Raji (cell line): ENCODE measurements around the gene SIT1.
A peak's percentile ranks its signal among the peaks of the same experiment; 100 is the strongest.

Experiments
- POLR2A ChIP-seq: IDR thresholded peaks from 2 replicates; pipeline ENCODE4 v1.6.1; 2011; ENCODE audit warnings: low read depth, low read length, control low read depth; ENCODE audit not compliant: insufficient read depth

SIT1 gene

GRCh38 chr9:35657546-35658136 is 6.9 kb upstream of the SIT1 start, which contains the start of gene RMRP:
TSS of gene RMRP (minus strand) at chr9:35658019.
- no peak; the same call in 1 of the 2 replicates for TF ChIP-seq POLR2A

GRCh38 chr9:35656831-35657545 is 6.3 kb upstream of the SIT1 start:
- no peak for TF ChIP-seq POLR2A

DNA sequence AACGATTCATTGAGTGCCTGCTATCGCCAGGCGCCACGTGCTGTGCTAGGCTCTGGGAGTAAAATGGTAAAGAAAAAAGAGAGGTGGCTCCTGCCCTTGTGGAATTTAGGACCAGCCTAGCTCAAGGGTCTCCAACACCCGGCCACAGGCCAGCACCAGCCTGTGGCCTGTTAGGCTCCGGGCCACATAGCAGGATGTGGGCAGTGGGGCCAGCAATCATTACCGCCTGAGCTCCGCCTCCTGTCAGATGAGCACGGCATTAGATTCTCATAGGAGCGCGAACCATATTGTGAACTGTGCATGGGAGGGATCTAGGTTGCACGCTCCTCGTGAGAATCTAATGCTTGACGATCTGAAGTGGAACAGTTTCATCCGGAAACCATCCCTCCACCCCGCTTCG is 5.6 kb upstream of the SIT1 start:
- no peak for TF ChIP-seq POLR2A

DNA sequence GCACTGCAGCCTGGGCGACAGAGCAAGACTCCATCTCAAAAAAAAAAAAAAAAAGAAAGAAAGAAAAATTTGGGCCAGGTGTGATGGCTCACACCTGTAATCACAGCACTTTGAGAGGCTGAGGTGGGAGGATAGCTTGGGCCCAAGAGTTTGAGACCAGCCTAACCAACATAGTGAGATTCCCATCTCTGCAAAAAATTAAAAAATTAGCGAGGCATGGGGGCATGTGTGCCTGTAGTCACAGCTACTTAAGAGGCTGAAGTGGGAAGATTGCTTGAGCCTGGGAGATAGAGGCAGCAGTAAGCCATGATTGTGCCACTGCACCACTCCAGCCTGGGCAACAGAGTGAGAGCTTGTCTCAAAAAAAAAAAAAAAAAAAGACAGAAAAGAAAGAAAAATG is 2.9 kb upstream of the SIT1 start:
- no peak for TF ChIP-seq POLR2A

GRCh38 chr9:35652829-35653209 is 2.1 kb upstream of the SIT1 start:
- no peak for TF ChIP-seq POLR2A

GRCh38 chr9:35651956-35652828 is 1.5 kb upstream of the SIT1 start:
- no peak for TF ChIP-seq POLR2A

GRCh38 chr9:35649431-35650340 is 1.0 kb downstream of the SIT1 start:
- TF ChIP-seq POLR2A = peak; percentile 40; the same call in 1 of the 2 replicates

GRCh38 chr9:35646533-35647265 is 4.0 kb downstream of the SIT1 start:
- TF ChIP-seq POLR2A = peak; percentile 86

DNA sequence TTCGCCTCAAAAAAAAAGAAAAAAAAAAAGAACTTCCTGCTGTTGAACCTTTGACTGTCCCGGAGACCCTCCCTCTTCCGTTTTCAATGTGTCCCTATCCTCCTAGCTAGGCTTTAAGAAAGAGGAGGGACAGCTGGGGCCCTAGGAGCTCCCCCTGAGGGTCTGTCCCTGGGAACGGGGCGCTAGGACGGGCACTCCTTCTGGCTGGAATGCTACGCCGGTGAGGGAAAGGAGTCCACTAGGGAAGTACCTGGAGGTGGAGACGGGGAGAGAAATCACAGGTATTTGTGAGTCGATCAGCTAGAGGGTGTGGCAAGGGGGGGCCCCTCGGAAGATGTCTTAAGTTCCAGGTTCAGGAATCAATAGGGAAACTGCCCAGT is 4.6 kb downstream of the SIT1 start:
- TF ChIP-seq POLR2A = no peak

GRCh38 chr9:35643046-35643445 is 7.7 kb downstream of the SIT1 start:
- no peak for TF ChIP-seq POLR2A

GRCh38 chr9:35639631-35640030 is 11.1 kb downstream of the SIT1 start:
- TF ChIP-seq POLR2A = no peak

DNA sequence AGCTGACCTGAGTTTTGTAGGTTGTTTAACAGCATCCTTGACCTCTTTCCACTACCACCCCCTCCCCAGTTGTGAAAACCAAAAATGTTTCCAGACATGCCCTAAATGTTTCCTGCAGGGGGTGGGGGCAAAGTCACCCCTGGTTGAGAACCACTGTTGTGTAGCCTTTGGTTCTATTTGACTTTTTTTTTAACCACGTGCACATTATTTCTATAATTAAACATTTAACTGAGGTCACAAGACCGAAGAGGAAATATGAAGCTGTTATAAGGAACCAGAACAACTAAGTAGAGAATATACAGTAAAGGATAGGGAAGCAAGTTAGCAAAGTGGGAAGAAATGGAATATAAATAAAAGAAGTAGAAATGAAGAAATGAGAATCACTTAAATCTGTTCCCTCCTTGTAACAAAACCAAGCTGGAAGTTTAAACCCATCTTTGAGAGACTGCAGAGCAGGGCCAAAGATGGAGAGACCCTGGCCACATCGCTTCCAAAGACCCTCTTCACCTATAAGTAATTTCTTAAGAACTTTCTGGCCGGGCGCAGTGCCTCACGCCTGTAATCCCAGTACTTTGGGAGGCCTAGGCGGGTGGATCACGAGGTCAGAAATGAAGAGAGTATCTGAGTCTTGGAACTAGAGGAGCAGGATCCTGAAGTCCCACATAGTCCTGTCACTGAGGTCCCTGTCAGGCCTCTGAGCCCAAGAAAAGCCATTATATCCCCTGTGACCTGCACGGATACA is 14.4 kb downstream of the SIT1 start:
- TF ChIP-seq POLR2A = no peak

DNA sequence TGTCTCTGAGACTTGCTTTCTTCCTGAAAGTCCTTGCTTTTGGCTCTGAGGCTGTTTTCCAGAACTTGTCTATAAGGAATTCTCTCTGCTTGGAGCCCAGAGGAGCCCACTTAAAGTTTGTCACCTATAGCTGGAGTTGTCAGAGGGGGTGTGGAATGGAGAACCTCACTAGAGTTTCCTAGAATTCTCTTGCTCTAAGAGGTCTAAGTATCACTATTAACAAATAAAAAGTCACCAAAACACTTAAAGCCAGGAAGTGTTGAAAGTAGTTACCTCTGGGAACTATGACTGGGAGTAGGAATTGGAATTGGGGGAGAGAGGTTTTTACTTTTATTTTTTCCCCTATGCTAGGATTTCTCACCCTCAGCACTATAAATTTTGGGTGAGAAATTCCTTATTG is 15.0 kb downstream of the SIT1 start:
- TF ChIP-seq POLR2A = no peak

DNA sequence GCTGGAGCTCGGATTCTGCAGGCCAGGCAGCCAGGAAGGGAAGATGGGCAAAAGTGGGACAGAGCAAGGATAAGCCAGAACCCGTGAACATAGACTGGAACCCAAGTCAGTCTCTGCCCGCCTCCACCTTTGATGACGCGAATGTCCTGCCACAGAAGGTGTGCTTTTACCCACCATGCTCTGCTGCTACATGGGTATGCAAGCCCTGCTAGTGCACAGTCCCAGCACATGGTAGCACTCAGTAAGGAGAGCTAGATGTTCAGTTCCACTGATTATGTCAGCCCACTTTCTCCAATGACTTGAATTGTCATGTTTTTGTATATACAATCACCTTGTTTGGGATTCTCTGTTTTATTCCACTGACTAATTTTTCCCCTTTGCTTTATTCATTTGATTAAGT is 21.1 kb downstream of the SIT1 start:
- no peak for TF ChIP-seq POLR2A

- no peak for TF ChIP-seq POLR2A
Observed at GRCh38 chr9:35628389-35628991, 22.2 kb downstream of the SIT1 start.
